Activated T-helper 2 cell treated with anti-CD3 and anti-CD28 coated beads, Interferon-gamma antibody, Interleukin-2, Interleukin-4, amounts not matched to agents 10 μg/mL and 5 μg/mL and 100 μg/mL, durations not matched to agents 14 hours and 24 hours and 36 hours (primary cell): ENCODE data around the gene RHBDF1. TPM values are rescaled to one million over a fixed set of nuclear protein-coding genes. Genes with fewer than 3 reads are reported as not detected.
A peak's percentile ranks its signal among the peaks of the same experiment; 100 is the strongest.

Experiments
- DNase-seq: peaks from one replicate; pipeline ENCODE4 v3.0.0; 2021; ENCODE audit warnings: low spot score
- H3K27ac Mint-ChIP-seq: one replicate; pipeline ENCODE4 v1.8.0; 2021; ENCODE audit warnings: mixed read lengths
- H3K27me3 Mint-ChIP-seq: one replicate; pipeline ENCODE4 v1.8.0; 2021; ENCODE audit warnings: low read depth, mixed read lengths
- H3K36me3 Mint-ChIP-seq: one replicate; pipeline ENCODE4 v1.8.0; 2021; ENCODE audit warnings: low read depth, mixed read lengths
- H3K4me1 Mint-ChIP-seq: one replicate; pipeline ENCODE4 v1.8.0; 2021; ENCODE audit warnings: low read depth, mixed read lengths
- H3K4me3 Mint-ChIP-seq: one replicate; pipeline ENCODE4 v1.8.0; 2021; ENCODE audit warnings: low read depth, mild to moderate bottlenecking, moderate library complexity, mixed read lengths
- H3K9me3 Mint-ChIP-seq: one replicate; pipeline ENCODE4 v1.8.0; 2021; ENCODE audit warnings: mixed read lengths
- intact Hi-C: fragments of 100-400 bp; cut with micrococcal nuclease; formaldehyde crosslinking; loops from one replicate; pipeline ENCODE4 v1.15.1; 2023
- total RNA-seq: library from RNA; stranded (reverse); gene quantifications from 2 replicates; pipeline ENCODE4 v1.2.3, GENCODE V29; 2022

RHBDF1 gene
- total RNA-seq, 1 donor from 2014 or later = 1.6 TPM

- Mint-ChIP-seq H3K4me3 (no peak overlapping the region), H3K27ac (no peak overlapping the region), H3K27me3 (peaks cover 22% of the 10 kb centered on the region), H3K9me3 (no peaks in the 10 kb centered on the region), H3K36me3 (no peaks in the 10 kb centered on the region), H3K4me1 (peaks cover 7% of the 10 kb centered on the region)
- intact Hi-C loops = loop anchor here (1.0 kb wide), 2 partner anchors 12 to 32 kb away; partner anchors contain the start of genes POLR3K and SNRNP25
- DNase-seq = peak; percentile 76
These were observed 6.7 kb downstream of the RHBDF1 start for GRCh38 chr16:65745-66144.

- intact Hi-C loops = loop anchor here (1.0 kb wide), 2 partner anchors 12 to 32 kb away; partner anchors contain the start of genes POLR3K and SNRNP25
- Mint-ChIP-seq H3K9me3 (no peaks in the 10 kb centered on the region), H3K27ac (no peak overlapping the region), H3K36me3 (no peaks in the 10 kb centered on the region), H3K4me1 (peaks cover 7% of the 10 kb centered on the region), H3K4me3 (no peak overlapping the region), H3K27me3 (peaks cover 13% of the 10 kb centered on the region)
- DNase-seq = no peak
These were observed 7.5 kb downstream of the RHBDF1 start for GRCh38 chr16:64914-65255.

- H3K27ac Mint-ChIP-seq = no peak overlapping the region
These were observed 8.2 kb downstream of the RHBDF1 start for GRCh38 chr16:63998-64913.

GRCh38 chr16:63466-63865 is 9.0 kb downstream of the RHBDF1 start:
- no peak for DNase-seq
- peaks cover 7% of the 10 kb centered on the region for H3K27me3 Mint-ChIP-seq
- no peaks in the 10 kb centered on the region for H3K9me3 Mint-ChIP-seq
- intact Hi-C loops = no loop called here
- H3K4me3 Mint-ChIP-seq = no peak overlapping the region
- H3K4me1 Mint-ChIP-seq = peaks cover 7% of the 10 kb centered on the region
- no peak overlapping the region for H3K27ac Mint-ChIP-seq
- no peaks in the 10 kb centered on the region for H3K36me3 Mint-ChIP-seq

More at GRCh38 chr16:63998-64913, 8.2 kb downstream of the RHBDF1 start:
- Mint-ChIP-seq H3K4me1 (peaks cover 7% of the 10 kb centered on the region), H3K36me3 (no peaks in the 10 kb centered on the region), H3K9me3 (no peaks in the 10 kb centered on the region), H3K4me3 (no peak overlapping the region), H3K27me3 (peaks cover 7% of the 10 kb centered on the region)
- intact Hi-C loops = no loop called here
- DNase-seq = no peak

GRCh38 chr16:62968-63391 is 9.5 kb downstream of the RHBDF1 start:
- DNase-seq = no peak
- Mint-ChIP-seq H3K36me3 (peaks cover 4% of the 10 kb centered on the region), H3K9me3 (no peaks in the 10 kb centered on the region), H3K4me3 (no peak overlapping the region), H3K27ac (no peak overlapping the region), H3K4me1 (peaks cover 7% of the 10 kb centered on the region), H3K27me3 (peaks cover 7% of the 10 kb centered on the region)
- intact Hi-C loops = no loop called here

- H3K27me3 Mint-ChIP-seq = peaks cover 3% of the 10 kb centered on the region
- H3K36me3 Mint-ChIP-seq = peaks cover 8% of the 10 kb centered on the region
- no peaks in the 10 kb centered on the region for H3K9me3 Mint-ChIP-seq
- peaks cover 7% of the 10 kb centered on the region for H3K4me1 Mint-ChIP-seq
- intact Hi-C loops = no loop called here
- DNase-seq = no peak
- H3K4me3 Mint-ChIP-seq = no peak overlapping the region
- H3K27ac Mint-ChIP-seq = no peak overlapping the region
These were observed 10.0 kb downstream of the RHBDF1 start for GRCh38 chr16:62283-62967.

- Mint-ChIP-seq H3K4me1 (peaks cover 7% of the 10 kb centered on the region), H3K4me3 (no peak overlapping the region), H3K27ac (no peak overlapping the region), H3K27me3 (no peaks in the 10 kb centered on the region), H3K9me3 (no peaks in the 10 kb centered on the region), H3K36me3 (peaks cover 10% of the 10 kb centered on the region)
- intact Hi-C loops = no loop called here
- DNase-seq = no peak
These were observed 10.6 kb downstream of the RHBDF1 start for GRCh38 chr16:61879-62281.

GRCh38 chr16:60929-61878 is 11.2 kb downstream of the RHBDF1 start:
- Mint-ChIP-seq H3K27me3 (no peaks in the 10 kb centered on the region), H3K4me1 (peaks cover 7% of the 10 kb centered on the region), H3K27ac (no peak overlapping the region), H3K9me3 (no peaks in the 10 kb centered on the region), H3K4me3 (no peak overlapping the region), H3K36me3 (peaks cover 13% of the 10 kb centered on the region)
- intact Hi-C loops = no loop called here
- DNase-seq = no peak

GRCh38 chr16:60166-60565 is 12.3 kb downstream of the RHBDF1 start:
- no peaks in the 10 kb centered on the region for H3K9me3 Mint-ChIP-seq
- peaks cover 4% of the 10 kb centered on the region for H3K4me1 Mint-ChIP-seq
- H3K36me3 Mint-ChIP-seq = peaks cover 16% of the 10 kb centered on the region
- DNase-seq = no peak
- no peak overlapping the region for H3K4me3 Mint-ChIP-seq
- no peak overlapping the region for H3K27ac Mint-ChIP-seq
- no peaks in the 10 kb centered on the region for H3K27me3 Mint-ChIP-seq
- intact Hi-C loops = no loop called here

- peaks cover 16% of the 10 kb centered on the region for H3K36me3 Mint-ChIP-seq
- H3K4me3 Mint-ChIP-seq = no peak overlapping the region
- no peaks in the 10 kb centered on the region for H3K9me3 Mint-ChIP-seq
- H3K4me1 Mint-ChIP-seq = peaks cover 6% of the 10 kb centered on the region
- no peak overlapping the region for H3K27ac Mint-ChIP-seq
- H3K27me3 Mint-ChIP-seq = no peaks in the 10 kb centered on the region
- intact Hi-C loops = no loop called here
- no peak for DNase-seq
These were observed 12.9 kb downstream of the RHBDF1 start for GRCh38 chr16:59440-60059.

GRCh38 chr16:58491-59439 is 13.7 kb downstream of the RHBDF1 start:
- Mint-ChIP-seq H3K4me3 (no peak overlapping the region), H3K27me3 (no peaks in the 10 kb centered on the region), H3K4me1 (peaks cover 9% of the 10 kb centered on the region), H3K9me3 (no peaks in the 10 kb centered on the region), H3K27ac (no peak overlapping the region), H3K36me3 (peaks cover 16% of the 10 kb centered on the region)
- DNase-seq = no peak
- intact Hi-C loops = no loop called here
